Gastroesophageal sphincter (tissue), 4 donors: Measurements from ENCODE around the gene CCDC80. TPM values are rescaled to one million over a fixed set of nuclear protein-coding genes. Genes with fewer than 3 reads are reported as not detected.

Experiments
- ATAC-seq: fragments of 150-250 bp; one replicate; pipeline ENCODE4 v1.9.1; 2016; ENCODE audit warnings: mild to moderate bottlenecking, moderate library complexity
- H3K27ac ChIP-seq, 4 donors: fragments of 200-600 bp; sonication (generic) in 3 of 4; 1 replicate in 3 of 4; 2 replicates in 1 of 4; pipeline ENCODE4 v1.5.1; 2016 to 2019
- H3K27me3 ChIP-seq: fragments of 200-600 bp; sonication (generic); one replicate; pipeline ENCODE4 v1.5.1; 2019
- H3K36me3 ChIP-seq, 2 donors: fragments of 200-600 bp; sonication (generic); one replicate each; pipeline ENCODE4 v1.5.1; 2019; ENCODE audit warnings: control low read depth in 1 of 2
- H3K4me1 ChIP-seq, 3 donors: fragments of 200-600 bp; sonication (generic); 1 replicate in 2 of 3; 2 replicates in 1 of 3; pipeline ENCODE4 v1.5.1; 2016 to 2019; ENCODE audit warnings: control low read depth in 2 of 3
- H3K4me3 ChIP-seq, 2 donors: fragments of 200-600 bp; sonication (generic); one replicate each; pipeline ENCODE4 v1.5.1; 2019; ENCODE audit warnings: mild to moderate bottlenecking in 1 of 2, moderate library complexity in 1 of 2
- H3K9me3 ChIP-seq, 3 donors: fragments of 200-600 bp; sonication (generic); one replicate each; pipeline ENCODE4 v1.5.1; 2017 to 2019; ENCODE audit warnings: control low read depth in 2 of 3
- CTCF ChIP-seq, 4 experiments: fragments of 200-600 bp in 2 of 4; fragments of 450-650 bp in 2 of 4; sonication (generic) in 1 of 4; IDR thresholded peaks; one replicate each; pipeline ENCODE4 v1.5.1; 2017 to 2019; ENCODE audit warnings: antibody characterized with exemption in 4 of 4, mild to moderate bottlenecking in 2 of 4, moderate library complexity in 2 of 4
- EP300 ChIP-seq: sonication (generic); formaldehyde crosslinking; IDR thresholded peaks from one replicate; pipeline ENCODE4 v1.6.1; 2017; ENCODE audit warnings: antibody characterized with exemption, mild to moderate bottlenecking
- POLR2A ChIP-seq, 2 donors: fragments of 450-650 bp; IDR thresholded peaks; one replicate each; pipeline ENCODE4 v1.6.1; 2017; ENCODE audit warnings: antibody characterized with exemption in 2 of 2, mild to moderate bottlenecking in 2 of 2, moderate library complexity in 1 of 2
- POLR2AphosphoS5 ChIP-seq: sonication (generic); formaldehyde crosslinking; IDR thresholded peaks from one replicate; pipeline ENCODE4 v1.6.1; 2017; ENCODE audit warnings: antibody characterized with exemption
- WGBS, 2 donors: methylation state at CpG; one replicate each; pipeline ENCODE4 v1.1.5; 2018; ENCODE audit warnings: low coverage in 1 of 2; 5-methylcytosine and 5-hydroxymethylcytosine counted together
- total RNA-seq, 4 donors: library from RNA; depleted of rRNA; stranded (reverse); fragments of >200 nt; gene quantifications; one replicate each; pipeline ENCODE4 v1.1.0, GENCODE V29; 2016

CCDC80 gene
- total RNA-seq, 4 donors from 2014 or later, result 30.8 to 208 (median 138) TPM

- Histone ChIP-seq H3K27me3 (no peaks in the 10 kb centered on the region), H3K4me3 (no peak overlapping the region), H3K27ac (no peak overlapping the region), H3K9me3 (no peaks in the 10 kb centered on the region), H3K36me3 (peaks cover 0 to 76% of the 10 kb centered on the region in 2 donors), H3K4me1 (no peaks in the 10 kb centered on the region)
- 52 to 63% methylated on average over 4 of the region's 4 CpGs for WGBS, 2 donors
- TF ChIP-seq EP300, result no peak
- no peak for TF ChIP-seq POLR2AphosphoS5
- TF ChIP-seq CTCF (IDR thresholded peaks at IDR 0.05), result no peak
- TF ChIP-seq POLR2A (IDR thresholded peaks at IDR 0.05), result no peak
- no peak for ATAC-seq
Observed at GRCh38 chr3:112604536-112604935, 36.4 kb downstream of the CCDC80 start.

GRCh38 chr3:112602217-112602838 is 38.6 kb downstream of the CCDC80 start:
- no peak for ATAC-seq
- peaks cover 0 to 81% of the 10 kb centered on the region in 2 donors for H3K36me3 ChIP-seq
- H3K27ac ChIP-seq, result no peak overlapping the region
- no peak overlapping the region for H3K4me3 ChIP-seq
- H3K9me3 ChIP-seq, result no peaks in the 10 kb centered on the region
- no peaks in the 10 kb centered on the region for H3K27me3 ChIP-seq
- H3K4me1 ChIP-seq, result no peaks in the 10 kb centered on the region
- TF ChIP-seq CTCF (IDR thresholded peaks at IDR 0.05) (no peak), POLR2A (IDR thresholded peaks at IDR 0.05) (no peak), POLR2AphosphoS5 (no peak), EP300 (no peak)

GRCh38 chr3:112598731-112599130 is 42.2 kb downstream of the CCDC80 start:
- H3K27me3 ChIP-seq, result no peaks in the 10 kb centered on the region
- H3K4me1 ChIP-seq, result no peaks in the 10 kb centered on the region
- no peaks in the 10 kb centered on the region for H3K9me3 ChIP-seq
- TF ChIP-seq POLR2A (IDR thresholded peaks at IDR 0.05) (no peak), EP300 (no peak)
- H3K27ac ChIP-seq, result no peak overlapping the region
- ATAC-seq, result no peak
- H3K4me3 ChIP-seq, result no peak overlapping the region
- H3K36me3 ChIP-seq, result peaks cover 0 to 51% of the 10 kb centered on the region in 2 donors

- H3K27me3 ChIP-seq, result no peaks in the 10 kb centered on the region
- no peaks in the 10 kb centered on the region for H3K9me3 ChIP-seq
- WGBS, 2 donors, result 93 to 95% methylated on average over 2 of the region's 2 CpGs
- no peaks in the 10 kb centered on the region for H3K4me1 ChIP-seq
- H3K4me3 ChIP-seq, result no peak overlapping the region
- no peak for ATAC-seq
- TF ChIP-seq EP300 (no peak), CTCF (IDR thresholded peaks at IDR 0.05) (no peak), POLR2A (IDR thresholded peaks at IDR 0.05) (no peak), POLR2AphosphoS5 (no peak)
- no peak overlapping the region for H3K27ac ChIP-seq
- peaks cover 0 to 53% of the 10 kb centered on the region in 2 donors for H3K36me3 ChIP-seq
Observed at GRCh38 chr3:112597945-112598344, 43.0 kb downstream of the CCDC80 start.

GRCh38 chr3:112594856-112595255 is 46.1 kb downstream of the CCDC80 start:
- Histone ChIP-seq H3K27me3 (no peaks in the 10 kb centered on the region), H3K27ac (no peak overlapping the region), H3K9me3 (no peaks in the 10 kb centered on the region), H3K36me3 (peaks cover 0 to 48% of the 10 kb centered on the region in 2 donors), H3K4me3 (no peak overlapping the region), H3K4me1 (no peaks in the 10 kb centered on the region)
- no peak for ATAC-seq
- no peak for TF ChIP-seq CTCF (IDR thresholded peaks at IDR 0.05)
- 62 to 83% methylated on average over 2 of the region's 2 CpGs for WGBS, 2 donors
